ENCODE data around the gene FGF2.

GRCh38 chr4:122932763-122933162 is 106.1 kb downstream of the FGF2 start:
- no peak for TF ChIP-seq CTCF (IDR thresholded peaks at IDR 0.05)
- no peak for TF ChIP-seq POLR2A (IDR thresholded peaks at IDR 0.05)

All from uterus (tissue), 2 donors.